SIG-M5 treated with dmso at 0.1 percent for 504 hours (cell line): Measurements from ENCODE around the gene PLS3.
A peak's percentile ranks its signal among the peaks of the same experiment; 100 is the strongest.
"Not testable (repeated sequence)": the region's sequence is repeated elsewhere in the genome, so short reads cannot be mapped to it uniquely, and the experiment has no call there.

Source experiments
- DNase-seq: peaks from one replicate; lab custom pipeline; 2025; ENCODE audit not compliant: unreplicated experiment; lab: John Stamatoyannopoulos, UW

The PLS3 gene

DNA sequence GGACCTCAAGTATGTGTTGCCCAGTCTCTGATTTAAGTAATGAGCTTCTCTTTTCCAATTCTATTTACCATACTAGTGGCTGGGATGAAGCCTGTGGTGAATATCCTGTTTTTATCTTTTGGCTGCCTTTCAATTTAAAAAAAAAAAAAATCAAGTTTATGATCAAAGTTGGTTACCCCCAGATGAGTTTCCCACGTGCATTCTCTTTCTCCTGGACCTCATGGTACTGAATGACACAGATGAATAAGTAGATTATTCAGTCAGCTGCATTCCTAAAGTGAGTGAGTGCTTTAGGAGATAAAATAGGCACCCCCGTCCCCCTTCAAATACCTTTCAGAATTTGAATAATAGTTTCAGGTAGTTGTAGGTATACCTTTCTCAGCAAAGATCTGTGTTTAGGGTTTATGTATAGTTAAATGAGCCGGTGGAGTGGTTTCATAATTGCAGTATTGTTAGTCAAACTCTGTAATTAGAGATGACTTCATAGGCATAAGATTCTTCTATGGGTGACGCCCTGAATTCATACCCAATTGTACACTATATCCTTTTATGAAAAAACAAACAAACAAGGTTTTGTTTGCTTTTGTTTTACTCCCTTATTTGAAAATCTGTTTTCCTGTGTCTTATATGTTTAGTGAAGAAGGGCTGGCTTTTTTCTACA lies 41.9 kb downstream of the PLS3 start:
- DNase-seq = no peak

GRCh38 chrX:115603534-115604074 lies 42.6 kb downstream of the PLS3 start:
- DNase-seq = no peak

DNA sequence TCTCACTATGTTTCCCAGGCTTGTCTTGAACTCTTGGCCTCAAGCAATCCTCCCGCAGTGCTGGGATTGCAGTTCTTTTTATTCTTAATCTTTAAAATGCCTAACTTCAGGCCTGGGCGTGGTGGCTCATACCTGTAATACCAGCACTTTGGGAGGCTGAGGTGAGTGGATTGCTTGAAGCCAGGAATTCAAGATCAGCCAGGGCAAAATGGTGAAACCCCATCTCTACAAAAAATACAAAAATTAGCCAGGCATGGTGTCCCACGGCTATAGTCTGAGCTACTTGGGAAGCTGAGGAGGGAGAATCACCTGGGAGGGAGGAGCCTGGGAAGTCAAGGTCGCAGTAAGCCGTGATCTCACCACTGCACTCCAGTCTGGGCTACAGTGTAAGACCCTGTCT lies 45.9 kb downstream of the PLS3 start:
- no peak for DNase-seq

DNA sequence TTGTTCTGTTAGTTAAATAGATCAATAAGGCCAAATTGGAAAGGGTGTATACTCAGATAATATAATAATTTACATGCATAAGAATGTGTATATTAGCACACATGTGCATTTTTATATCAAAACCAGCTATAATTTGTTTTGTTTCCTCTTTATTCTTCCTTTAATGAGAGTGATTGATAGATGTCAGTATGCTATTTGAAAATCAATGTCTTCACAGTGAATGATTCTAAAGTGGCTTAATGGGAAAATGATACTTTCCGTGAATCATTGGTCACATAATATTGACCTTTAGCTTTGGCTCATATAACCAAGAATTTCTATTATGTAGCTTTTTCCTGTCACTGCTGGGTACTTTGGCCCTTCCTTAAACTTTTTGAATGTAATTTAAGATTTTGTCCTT lies 48.6 kb downstream of the PLS3 start:
- DNase-seq = no peak

- DNase-seq = no peak
Measured at GRCh38 chrX:115616943-115617563, 56.1 kb downstream of the PLS3 start.

GRCh38 chrX:115622534-115622933 lies 61.6 kb downstream of the PLS3 start:
- DNase-seq = no peak

DNA sequence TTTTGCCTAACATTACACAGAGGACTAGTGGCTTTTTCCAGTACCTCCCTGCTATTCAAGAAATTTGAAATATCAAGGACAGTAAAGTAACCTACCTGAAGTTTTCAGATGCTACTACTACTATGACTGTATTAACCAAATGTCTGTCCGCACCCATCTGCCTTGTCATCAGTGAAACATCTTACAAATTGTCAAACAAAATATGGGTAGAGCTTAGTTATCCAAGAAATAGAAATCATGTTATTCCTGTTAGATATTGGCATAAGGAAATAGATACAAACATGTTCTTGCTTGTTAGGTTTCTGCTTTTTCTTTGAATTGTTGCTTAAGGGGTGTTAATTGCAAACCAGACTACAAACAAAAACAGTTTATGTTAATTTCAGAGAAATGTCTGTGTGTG lies 63.9 kb downstream of the PLS3 start:
- DNase-seq = no peak

GRCh38 chrX:115625572-115626301 lies 64.8 kb downstream of the PLS3 start:
- DNase-seq = no peak

DNA sequence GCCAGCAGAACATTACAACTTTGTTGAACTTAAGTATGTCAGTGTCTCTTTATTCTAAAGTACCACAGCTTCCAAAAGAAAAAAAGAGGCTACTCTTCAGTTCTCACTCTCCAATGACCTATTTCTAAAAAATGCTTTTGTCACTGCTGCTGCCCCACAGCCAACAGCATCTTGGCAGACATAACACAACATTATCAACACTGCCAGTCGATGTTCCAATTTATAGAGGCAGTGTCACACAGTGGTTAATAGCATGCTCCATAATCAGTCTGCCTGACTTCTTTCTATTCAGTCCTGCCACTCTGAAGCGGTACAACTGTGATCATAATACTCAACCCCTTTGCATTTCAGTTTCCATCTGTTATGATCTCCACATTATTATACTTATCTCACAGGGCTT lies 69.2 kb downstream of the PLS3 start:
- no peak for DNase-seq

GRCh38 chrX:115632455-115632854 lies 71.5 kb downstream of the PLS3 start:
- DNase-seq = no peak

GRCh38 chrX:115633397-115633796 lies 72.4 kb downstream of the PLS3 start:
- not testable (repeated sequence) for DNase-seq

GRCh38 chrX:115639334-115639880 lies 78.4 kb downstream of the PLS3 start:
- DNase-seq = no peak

DNA sequence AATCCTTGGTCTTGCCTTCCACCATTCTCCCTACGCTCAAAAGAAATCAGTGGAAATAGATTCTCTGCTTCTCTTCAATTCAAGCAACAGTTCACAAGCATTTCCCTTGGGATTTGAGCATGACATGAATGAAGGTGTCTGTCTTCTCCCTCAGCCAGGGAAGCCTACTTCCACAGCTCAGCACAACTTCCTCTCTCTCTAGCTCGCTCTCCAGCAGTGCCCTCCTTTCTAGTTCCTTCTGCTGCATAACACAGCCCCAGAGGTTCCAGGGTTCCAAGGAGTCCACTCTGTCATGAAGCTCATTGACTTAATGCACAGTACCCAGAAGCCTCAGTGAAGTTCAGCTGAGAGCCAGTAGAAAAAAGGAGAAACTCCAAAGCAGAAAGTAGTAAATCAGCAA lies 81.3 kb downstream of the PLS3 start:
- no peak for DNase-seq

GRCh38 chrX:115642895-115643530 lies 82.0 kb downstream of the PLS3 start:
- DNase-seq = peak; percentile 58

- DNase-seq = not testable (repeated sequence)
Measured at GRCh38 chrX:115644397-115644796, 83.4 kb downstream of the PLS3 start.

- DNase-seq = no peak
Measured at GRCh38 chrX:115649461-115650063, 88.6 kb downstream of the PLS3 start.

DNA sequence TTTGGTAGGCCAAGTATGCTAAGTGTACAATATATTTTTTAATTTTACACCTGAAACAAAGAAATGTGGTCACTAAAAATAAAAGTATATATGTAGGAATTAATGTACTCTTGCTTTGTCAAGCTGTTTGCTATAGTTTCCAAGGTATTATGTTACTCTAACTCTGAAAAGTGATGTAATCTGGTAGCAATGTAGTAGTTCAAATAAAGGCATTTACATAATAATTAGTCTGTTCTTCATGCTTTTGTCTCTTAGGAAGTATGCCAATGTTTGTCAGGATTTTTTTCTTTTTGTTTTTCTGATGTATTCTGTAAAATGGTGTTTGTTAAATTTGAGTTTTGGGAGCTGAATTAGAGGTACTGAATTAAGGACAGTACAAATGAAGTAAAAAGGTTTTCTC lies 89.5 kb downstream of the PLS3 start:
- DNase-seq = no peak

DNA sequence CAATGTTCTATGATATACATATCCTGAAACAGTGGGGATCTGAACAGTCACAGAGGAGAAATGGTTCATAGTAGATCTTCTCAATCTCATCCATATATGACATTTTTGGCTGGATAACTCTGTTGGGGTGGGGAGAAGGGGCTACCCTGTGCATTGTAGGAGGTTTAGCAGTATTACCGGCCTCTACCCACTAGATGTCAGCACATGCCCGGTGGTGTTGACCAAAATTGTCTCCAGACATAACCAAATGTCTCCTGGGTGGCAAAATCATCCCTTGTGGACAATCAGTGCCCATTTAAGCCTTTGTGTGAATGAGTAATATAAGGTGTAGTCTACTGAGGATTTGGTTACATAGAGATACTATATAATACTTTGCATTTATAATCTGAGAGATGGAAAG lies 89.9 kb downstream of the PLS3 start:
- DNase-seq = peak; percentile 14

- no peak for DNase-seq
Measured at GRCh38 chrX:115652221-115652620, 91.2 kb downstream of the PLS3 start.

- no peak for DNase-seq
Measured at GRCh38 chrX:115665122-115665521, 104.1 kb downstream of the PLS3 start.

DNA sequence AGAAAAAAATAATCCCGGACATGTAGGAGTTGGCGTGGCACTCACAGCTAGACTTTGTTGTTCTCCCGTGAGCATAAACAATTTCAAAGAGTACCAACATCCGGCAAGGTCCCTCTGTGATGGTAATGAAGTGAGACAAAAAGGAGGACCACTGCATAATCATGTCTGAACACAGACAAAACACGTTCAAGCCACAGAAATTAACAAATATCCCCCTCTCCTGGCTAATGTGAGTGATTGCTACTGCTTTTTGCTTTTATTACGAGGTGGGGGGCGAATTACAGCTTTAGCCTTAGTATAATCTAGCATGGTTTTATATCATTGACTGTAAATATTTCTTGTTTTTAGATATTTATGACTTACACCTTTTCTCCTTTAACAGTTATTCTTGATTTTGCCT lies 118.5 kb downstream of the PLS3 start:
- DNase-seq = no peak
